Measurements from ENCODE around the gene EHD3. TPM values are rescaled to one million over a fixed set of nuclear protein-coding genes. Genes with fewer than 3 reads are reported as not detected.

The EHD3 gene
- total RNA-seq, 1 donor from 2014 or later, result 32.4 TPM

GRCh38 chr2:31208240-31208639, 25.7 kb upstream of the EHD3 start:
- DNase-seq, result no peak
- intact Hi-C loops (cut with micrococcal nuclease), result no loop called here

GRCh38 chr2:31212659-31213600, 21.0 kb upstream of the EHD3 start:
- intact Hi-C loops (cut with micrococcal nuclease), result no loop called here
- peak; percentile 86 for ATAC-seq
- DNase-seq, result no peak

More at GRCh38 chr2:31208240-31208639, 25.7 kb upstream of the EHD3 start:
- ATAC-seq, result no peak

GRCh38 chr2:31213601-31214443, 20.1 kb upstream of the EHD3 start:
- ATAC-seq (no peak), DNase-seq (no peak)
- intact Hi-C loops (cut with micrococcal nuclease), result no loop called here

- intact Hi-C loops (cut with micrococcal nuclease), result no loop called here
- DNase-seq (no peak), ATAC-seq (no peak)
Observed at GRCh38 chr2:31214444-31214915, 19.5 kb upstream of the EHD3 start.

GRCh38 chr2:31216734-31217133, 17.2 kb upstream of the EHD3 start:
- intact Hi-C loops (cut with micrococcal nuclease), result no loop called here
- DNase-seq (no peak), ATAC-seq (no peak)

GRCh38 chr2:31217465-31218200, 16.3 kb upstream of the EHD3 start, which contains the start of gene CAPN14:
Gene CAPN14 (minus strand): TSS chr2:31217515. CDS start chr2:31205447, 12,068 bp downstream.
- ATAC-seq (no peak), DNase-seq (no peak)
- intact Hi-C loops (cut with micrococcal nuclease), result no loop called here

- ATAC-seq (peak; percentile 64), DNase-seq (peak; percentile 38)
- intact Hi-C loops (cut with micrococcal nuclease), result no loop called here
Observed at GRCh38 chr2:31219131-31219969, 14.6 kb upstream of the EHD3 start.

- intact Hi-C loops (cut with micrococcal nuclease), result no loop called here
- DNase-seq, result no peak
- ATAC-seq, result no peak
Observed at GRCh38 chr2:31221544-31221943, 12.4 kb upstream of the EHD3 start.

GRCh38 chr2:31222071-31222470, 11.9 kb upstream of the EHD3 start:
- intact Hi-C loops (cut with micrococcal nuclease), result no loop called here
- ATAC-seq (no peak), DNase-seq (no peak)

GRCh38 chr2:31223026-31223425, 10.9 kb upstream of the EHD3 start:
- no peak for DNase-seq
- no peak for ATAC-seq
- intact Hi-C loops (cut with micrococcal nuclease), result no loop called here

GRCh38 chr2:31223749-31224148, 10.2 kb upstream of the EHD3 start:
- intact Hi-C loops (cut with micrococcal nuclease), result no loop called here
- DNase-seq, result no peak
- no peak for ATAC-seq

GRCh38 chr2:31226266-31226665, 7.7 kb upstream of the EHD3 start:
- DNase-seq (no peak), ATAC-seq (no peak)
- intact Hi-C loops (cut with micrococcal nuclease), result no loop called here

- intact Hi-C loops (cut with micrococcal nuclease), result no loop called here
- no peak for DNase-seq
- ATAC-seq, result peak; percentile 19
Observed at GRCh38 chr2:31227110-31227509, 6.8 kb upstream of the EHD3 start.

- peak; percentile 54 for ATAC-seq
- no peak for DNase-seq
- intact Hi-C loops (cut with micrococcal nuclease), result no loop called here
Observed at GRCh38 chr2:31227711-31228125, 6.2 kb upstream of the EHD3 start.

- intact Hi-C loops (cut with micrococcal nuclease), result no loop called here
- no peak for ATAC-seq
- no peak for DNase-seq
Observed at GRCh38 chr2:31228717-31229116, 5.2 kb upstream of the EHD3 start.

- intact Hi-C loops (cut with micrococcal nuclease), result no loop called here
- DNase-seq (no peak), ATAC-seq (no peak)
Observed at GRCh38 chr2:31230751-31231150, 3.2 kb upstream of the EHD3 start.

GRCh38 chr2:31231571-31232302, 2.2 kb upstream of the EHD3 start:
- DNase-seq (peak; percentile 74), ATAC-seq (peak; percentile 44)
- intact Hi-C loops (cut with micrococcal nuclease), result no loop called here

GRCh38 chr2:31232586-31232985, 1.4 kb upstream of the EHD3 start:
- DNase-seq (no peak), ATAC-seq (no peak)
- intact Hi-C loops (cut with micrococcal nuclease), result no loop called here

All from left ventricle myocardium superior (tissue), 1 donor.